ENCODE data around the gene CBX2.

CBX2 gene

GRCh38 chr17:79814127-79814973 lies 36.4 kb downstream of the CBX2 start:
- DNase-seq: no peak

- no peak for DNase-seq
Measured at GRCh38 chr17:79814974-79815835, 37.3 kb downstream of the CBX2 start.

DNA sequence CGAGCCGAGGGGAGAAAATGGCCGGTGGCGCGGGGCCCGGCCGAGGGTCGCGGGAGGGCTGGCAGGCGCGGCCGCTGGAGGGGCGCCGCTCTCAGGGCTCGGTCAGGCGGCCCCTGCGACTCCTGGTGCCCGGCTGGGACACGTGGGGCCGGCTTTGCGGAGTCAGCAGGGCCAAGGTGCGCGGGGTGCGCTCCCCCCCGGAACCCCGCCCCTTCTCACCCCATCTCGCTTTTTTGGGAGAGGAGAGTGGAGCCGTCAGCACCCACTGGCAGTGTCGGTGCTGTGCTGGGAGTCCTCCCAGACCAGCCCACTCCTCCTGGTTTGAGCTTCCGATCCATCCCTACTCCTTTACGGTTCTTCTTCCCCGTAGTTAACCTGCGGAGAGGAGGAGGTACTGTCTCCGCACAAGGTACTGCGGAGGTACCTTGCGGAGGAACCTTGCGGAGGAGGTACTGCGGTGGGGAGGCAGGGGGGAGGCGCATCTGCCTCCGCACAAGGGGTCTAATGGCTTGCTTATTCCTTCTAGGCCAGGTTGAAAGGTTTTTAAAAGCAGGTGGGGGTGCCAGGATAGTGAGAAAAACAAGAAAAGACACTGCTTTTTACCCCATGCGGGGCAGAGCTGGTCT lies 38.0 kb downstream of the CBX2 start:
- DNase-seq: no peak

- DNase-seq: no peak
Measured at GRCh38 chr17:79818026-79818758, 40.2 kb downstream of the CBX2 start.

- no peak for DNase-seq
Measured at GRCh38 chr17:79819085-79819484, 41.1 kb downstream of the CBX2 start.

GRCh38 chr17:79819534-79820276 lies 41.8 kb downstream of the CBX2 start:
- no peak for DNase-seq

GRCh38 chr17:79820959-79821330 lies 43.0 kb downstream of the CBX2 start:
- DNase-seq: no peak

DNA sequence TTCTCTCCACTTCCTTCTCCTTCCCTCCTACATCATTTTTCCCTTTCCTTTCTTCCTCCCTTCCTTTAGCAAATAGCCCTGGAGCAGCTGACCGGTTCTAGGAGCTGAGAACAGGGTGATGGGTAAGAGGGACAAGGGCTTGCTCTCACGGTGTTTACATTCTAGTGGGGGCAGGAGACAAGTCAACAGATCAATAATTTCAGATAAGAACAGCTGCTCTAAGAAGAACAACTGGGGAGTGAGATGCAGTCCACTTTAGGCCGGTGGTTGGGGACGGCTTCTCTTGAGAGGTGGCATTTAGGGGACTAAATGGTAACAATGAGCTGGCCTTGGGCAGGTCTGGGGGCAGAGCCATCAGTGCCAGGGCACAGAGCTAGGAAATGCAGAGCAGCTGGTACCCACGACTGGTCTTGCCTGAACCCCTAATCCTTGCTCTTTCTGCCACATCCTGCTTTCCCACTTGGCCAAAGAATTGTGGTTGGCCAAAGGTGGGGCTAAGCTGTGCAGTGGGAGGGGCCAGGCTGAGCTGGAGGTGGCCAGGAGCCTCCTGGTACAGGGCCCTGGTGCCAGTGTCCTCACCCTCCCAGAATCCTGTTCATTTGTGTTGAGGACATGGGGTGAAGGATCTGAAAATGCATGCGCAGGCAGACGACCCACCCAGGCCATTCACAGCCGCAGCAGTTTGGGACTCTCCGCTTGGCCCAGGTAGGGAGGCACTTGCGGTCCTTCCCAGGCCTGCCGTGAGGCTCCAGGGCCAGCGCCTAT lies 43.6 kb downstream of the CBX2 start:
- DNase-seq: no peak

DNA sequence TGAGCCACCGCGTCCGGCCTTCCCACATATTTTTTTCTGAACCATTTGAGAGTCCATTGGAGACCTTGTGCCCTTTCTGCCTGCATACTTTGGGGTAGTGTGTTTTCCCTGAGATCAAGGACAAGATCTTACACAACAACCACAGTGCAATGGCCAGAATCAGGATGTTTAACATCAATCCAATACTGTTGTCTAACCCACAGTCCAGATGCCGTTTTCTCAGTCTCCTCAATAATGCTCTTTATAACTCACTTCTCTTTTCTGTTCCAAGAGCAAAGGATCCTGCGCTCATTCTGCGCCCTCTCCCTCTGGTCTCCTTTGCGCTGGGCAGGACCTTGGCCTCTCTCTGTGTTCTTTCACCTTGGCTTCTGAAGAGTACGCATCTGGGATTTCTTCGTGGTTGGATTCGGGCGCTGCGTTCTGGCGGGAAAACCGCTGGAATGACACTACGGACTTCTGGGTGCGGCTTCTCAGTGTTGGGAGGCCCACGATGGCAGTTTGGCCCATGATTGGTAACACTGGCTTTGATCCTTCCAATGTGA lies 44.7 kb downstream of the CBX2 start:
- no peak for DNase-seq

DNA sequence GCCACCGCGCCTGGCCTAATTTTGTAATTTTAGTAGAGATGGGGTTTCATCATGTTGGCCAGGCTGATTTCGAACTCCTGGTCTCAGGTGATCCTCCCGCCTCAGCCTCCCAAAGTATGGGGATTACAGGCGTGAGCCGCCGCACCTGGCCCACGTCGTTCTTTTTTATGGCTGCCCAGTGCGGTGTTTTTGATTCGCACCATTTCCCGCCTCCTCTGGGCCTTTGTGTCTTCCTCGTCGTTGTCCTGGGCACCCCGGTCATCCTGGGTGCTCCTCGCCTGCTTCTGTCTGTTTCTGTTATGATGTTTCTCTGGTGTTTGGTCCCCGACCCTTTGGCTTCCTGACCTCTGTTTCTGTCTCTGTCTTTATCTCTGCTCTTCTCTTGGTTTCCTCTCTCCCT lies 46.3 kb downstream of the CBX2 start:
- no peak for DNase-seq

- no peak for DNase-seq
Measured at GRCh38 chr17:79824893-79825579, 47.1 kb downstream of the CBX2 start.

DNA sequence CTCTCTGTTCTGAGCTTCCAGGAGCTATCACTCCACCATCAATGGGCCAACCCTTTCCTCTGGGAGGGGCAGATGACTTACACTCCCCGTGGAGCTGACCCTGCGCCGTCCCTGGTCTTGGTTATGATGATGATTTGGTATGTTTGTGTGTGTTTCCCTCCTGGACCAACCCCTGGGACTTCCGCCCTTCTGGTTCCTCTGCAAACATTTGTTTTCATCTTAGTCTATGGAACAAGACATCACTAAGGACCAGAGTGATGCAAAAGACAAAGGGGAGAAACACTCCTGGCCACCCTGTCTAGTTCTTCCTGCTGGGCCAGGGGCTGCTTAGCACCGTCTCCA lies 47.6 kb downstream of the CBX2 start:
- no peak for DNase-seq

- DNase-seq: no peak
Measured at GRCh38 chr17:79826204-79826680, 48.3 kb downstream of the CBX2 start.

DNA sequence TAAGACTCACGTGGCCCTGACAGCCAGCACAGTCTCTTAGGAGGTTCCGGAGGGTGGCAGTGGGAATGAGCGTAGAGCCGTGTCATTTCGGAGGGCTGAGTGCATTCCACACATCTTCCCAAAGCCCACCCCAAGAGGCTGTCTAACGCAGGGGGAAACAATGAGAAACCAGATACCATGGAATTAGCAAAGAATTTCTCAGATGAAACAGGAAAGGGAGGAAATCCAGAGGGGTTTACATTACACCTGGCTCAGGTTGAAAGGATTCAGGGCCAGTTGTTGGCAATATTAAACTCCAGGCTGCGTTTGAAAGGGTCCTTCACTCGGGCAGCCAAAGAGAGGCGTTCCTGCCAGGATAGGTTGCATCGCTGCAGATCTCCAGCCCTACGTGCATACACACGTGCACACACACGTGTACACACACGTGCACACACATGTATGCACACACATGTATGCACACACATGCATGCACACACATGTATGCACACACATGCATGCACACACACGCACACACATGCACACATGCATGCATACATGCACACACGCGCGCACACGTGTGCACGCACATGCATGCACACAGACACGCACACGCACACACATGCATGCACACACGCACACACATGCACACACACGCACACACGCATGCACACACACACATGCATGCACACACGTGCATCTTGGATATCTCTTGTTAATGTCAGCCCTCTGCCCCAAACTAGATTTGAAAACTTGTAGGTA lies 49.1 kb downstream of the CBX2 start:
- no peak for DNase-seq

DNA sequence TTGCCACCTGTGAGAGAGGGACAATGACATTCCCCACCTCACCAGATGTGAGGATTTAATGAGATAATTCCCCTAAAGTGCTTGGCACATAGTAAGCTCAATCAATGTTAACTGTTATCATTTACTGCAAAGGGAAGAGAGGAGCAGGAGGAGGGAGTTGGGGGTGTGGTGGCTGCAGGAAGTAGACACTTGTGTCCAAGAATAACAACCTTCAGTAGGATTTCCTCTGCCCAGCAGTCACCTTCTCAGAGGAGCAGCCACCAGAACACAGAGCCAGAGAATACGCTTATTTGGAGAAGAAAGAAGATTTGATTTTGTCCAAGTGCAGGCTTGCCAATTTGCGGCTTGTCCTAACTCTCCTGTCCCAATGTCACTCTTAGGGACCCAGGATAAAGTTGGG lies 51.1 kb downstream of the CBX2 start:
- DNase-seq: no peak

- DNase-seq: no peak
Measured at GRCh38 chr17:79829457-79829856, 51.5 kb downstream of the CBX2 start.

GRCh38 chr17:79830303-79830702 lies 52.4 kb downstream of the CBX2 start:
- no peak for DNase-seq

DNA sequence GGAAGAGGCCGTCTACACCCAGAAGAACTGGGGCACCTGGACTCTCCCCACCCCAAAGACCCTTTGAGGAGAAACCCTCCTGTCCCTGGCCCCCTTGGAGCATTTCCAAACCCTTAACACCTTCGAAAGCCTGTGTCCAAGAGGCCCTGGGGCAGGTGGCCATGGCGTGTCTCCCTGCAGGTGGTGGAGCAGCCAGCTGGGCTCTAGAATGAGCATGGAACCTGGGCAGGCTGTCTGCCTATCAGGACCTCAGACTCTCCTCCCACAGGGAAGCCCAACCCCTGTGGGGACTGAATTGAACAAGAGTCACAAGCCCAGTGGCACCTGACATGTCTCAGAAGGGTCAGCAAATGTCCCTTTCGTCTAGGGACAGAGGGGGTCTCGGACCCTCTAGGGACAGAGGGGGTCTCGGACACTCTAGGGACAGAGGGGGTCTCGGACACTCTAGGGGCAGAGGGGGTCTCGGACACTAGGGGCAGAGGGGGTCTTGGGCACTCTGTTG lies 52.9 kb downstream of the CBX2 start:
- no peak for DNase-seq
